NOMO-1 treated with dmso at 0.1 percent for 144 hours (cell line): Measurements from ENCODE around the gene VWA5B1.

Experiments used
- DNase-seq: peaks from one replicate; lab custom pipeline; 2025; ENCODE audit not compliant: unreplicated experiment; lab: John Stamatoyannopoulos, UW

Gene VWA5B1

GRCh38 chr1:20382711-20383110, 92.0 kb downstream of the VWA5B1 start:
- DNase-seq, result no peak

GRCh38 chr1:20383631-20384030, 93.0 kb downstream of the VWA5B1 start:
- no peak for DNase-seq

GRCh38 chr1:20385630-20386029, 95.0 kb downstream of the VWA5B1 start:
- no peak for DNase-seq

DNA sequence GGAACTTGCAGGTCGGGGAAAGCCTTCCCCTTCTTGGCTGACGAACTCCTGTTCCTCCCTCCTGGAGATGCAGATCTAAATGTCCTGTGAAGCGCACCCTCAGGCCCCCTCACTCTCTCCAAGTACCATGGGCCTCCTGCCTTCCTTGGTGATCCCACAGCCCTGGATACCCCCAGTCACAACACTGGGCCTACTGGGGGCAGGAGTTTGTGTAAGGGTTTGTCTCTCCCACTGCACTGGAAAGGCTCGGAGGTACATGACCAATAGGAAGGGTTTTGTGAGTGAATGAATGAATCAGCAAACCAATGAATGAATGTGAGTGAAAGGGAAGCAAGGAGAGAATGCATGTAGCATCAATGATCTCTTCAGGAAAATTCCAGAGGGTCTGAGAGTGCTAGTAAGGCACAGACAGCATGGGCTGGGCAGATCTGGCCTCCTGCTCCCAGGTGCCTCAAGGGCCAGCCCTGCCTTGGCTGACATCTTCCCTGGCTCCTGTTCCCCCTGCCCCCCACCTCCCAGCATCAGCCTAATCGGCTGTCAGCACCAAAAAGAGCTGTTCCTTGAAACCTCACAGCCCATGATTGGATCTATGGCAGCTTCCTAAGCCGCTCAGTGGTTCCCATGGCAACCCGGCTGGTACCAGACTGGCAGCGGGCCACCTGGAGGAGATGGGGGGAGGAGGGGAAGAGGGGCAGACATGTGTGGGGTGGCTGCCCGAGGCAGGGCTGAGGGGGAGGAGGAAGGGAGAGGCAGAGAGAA, 95.8 kb downstream of the VWA5B1 start:
- no peak for DNase-seq

GRCh38 chr1:20389571-20389970, 98.9 kb downstream of the VWA5B1 start:
- DNase-seq, result no peak

DNA sequence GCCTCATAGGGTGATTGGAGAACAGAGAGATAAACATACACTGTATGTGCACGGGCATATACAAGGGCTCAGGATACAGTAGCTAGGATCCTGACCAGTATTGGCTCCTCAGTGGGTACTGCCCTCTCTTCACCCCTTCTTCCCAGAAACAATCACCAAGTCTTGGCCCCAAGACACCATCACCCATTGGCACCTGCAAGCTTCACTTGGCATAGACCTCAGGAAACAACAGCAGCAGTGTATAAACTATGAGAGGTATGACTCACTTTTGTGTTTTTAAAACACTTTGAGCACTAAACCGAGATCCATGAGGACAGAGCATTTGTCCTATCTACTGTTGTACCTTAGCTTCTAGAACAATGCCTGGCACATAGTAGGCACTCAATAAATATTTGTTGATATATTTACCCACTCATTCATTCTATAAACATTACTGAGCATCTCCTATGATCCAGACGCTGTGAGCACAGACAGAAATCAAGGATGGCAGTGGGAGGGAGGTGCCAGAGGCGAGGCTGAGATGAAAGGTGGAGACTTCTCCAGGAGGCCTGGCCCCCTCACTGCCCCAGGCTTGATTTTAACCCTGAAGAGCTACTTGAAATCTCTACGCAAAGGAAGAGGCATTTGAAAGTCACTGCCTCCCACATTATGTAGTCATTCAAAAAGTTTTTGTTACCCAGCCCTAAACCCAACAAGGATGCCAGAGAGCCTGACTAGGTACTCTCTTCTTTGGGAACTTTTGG, 100.1 kb downstream of the VWA5B1 start:
- no peak for DNase-seq

GRCh38 chr1:20395255-20395654, 104.6 kb downstream of the VWA5B1 start:
- DNase-seq, result no peak

DNA sequence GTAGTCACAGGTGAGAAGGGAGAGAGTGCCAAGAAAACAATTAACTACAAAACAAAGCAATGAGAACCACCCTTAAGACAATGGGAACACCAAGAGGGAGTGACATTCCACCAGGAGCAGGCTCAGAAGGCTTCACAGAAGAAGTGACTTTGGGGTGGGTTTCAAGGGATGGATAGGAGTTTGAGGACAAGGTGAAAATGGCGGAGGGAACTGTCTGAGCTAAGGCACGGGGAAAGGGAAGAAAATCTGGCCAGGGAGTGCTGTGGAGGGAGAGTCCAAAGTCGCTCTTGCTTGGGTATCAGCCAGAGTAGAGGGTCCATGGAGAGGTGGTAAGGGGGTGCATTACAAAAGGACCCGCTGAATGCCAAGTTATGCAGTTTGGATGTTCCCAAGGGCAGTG, 108.1 kb downstream of the VWA5B1 start:
- DNase-seq, result no peak

DNA sequence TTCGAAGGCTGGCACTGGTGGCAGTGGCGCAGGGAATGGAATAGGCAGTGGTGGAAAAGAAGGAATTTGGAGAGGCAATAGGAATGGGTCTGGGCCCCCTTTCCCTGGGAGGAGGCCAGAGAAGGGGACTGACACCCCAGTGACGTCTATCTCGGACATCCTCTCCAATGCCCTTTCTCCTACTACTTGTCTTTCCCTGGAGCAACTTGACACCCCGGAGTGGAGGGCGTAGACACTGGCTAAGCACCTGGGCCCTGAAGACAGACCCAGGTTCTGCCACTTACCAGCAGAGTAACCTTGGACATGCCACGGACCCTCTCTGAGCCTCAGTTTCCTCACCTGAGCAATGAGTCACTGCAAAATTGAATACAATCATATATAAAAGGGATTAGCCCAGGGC, 108.5 kb downstream of the VWA5B1 start:
- DNase-seq, result no peak

- DNase-seq, result no peak
Observed at GRCh38 chr1:20399606-20400180, 109.0 kb downstream of the VWA5B1 start.

DNA sequence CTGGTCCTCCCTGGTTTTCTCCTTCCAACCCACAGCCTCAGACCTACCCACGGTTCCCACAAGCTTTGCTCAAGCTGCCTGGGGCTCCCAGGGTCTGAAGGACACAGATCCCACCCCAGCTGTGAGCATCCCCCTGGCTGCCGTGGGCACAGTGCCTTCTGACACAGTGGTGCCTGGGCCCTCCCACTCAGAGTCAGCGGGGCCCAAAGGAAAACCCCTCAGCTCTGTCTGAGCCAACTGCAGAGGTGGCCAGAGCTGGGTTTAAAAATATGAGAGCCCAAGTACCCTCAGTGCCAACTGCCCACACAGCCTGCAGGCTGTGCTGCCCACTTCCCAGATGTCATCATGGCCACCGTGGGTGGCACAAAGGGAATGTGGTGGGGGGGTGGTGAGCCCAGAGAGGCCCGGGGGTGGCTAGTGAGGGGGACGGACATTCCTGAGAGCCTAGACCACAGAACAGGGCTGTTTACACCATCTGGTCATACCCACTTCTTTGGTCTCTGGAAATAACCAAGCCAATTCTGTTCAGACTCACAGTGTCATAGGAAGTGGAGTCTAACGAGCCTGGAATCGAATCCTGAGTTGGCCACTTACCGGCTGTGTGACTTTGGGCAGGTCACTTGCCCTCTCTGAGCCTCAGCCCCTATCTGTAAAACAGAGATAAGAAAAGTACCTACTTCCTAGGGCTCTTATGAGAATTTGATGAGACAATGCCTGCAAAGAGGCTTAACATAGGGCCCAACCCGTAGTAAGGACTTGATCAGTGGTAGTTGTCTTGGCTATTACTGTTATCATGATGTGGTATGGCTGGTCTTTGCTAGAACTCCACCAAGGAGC, 109.9 kb downstream of the VWA5B1 start:
- DNase-seq, result no peak

- DNase-seq, result no peak
Observed at GRCh38 chr1:20401405-20402010, 110.8 kb downstream of the VWA5B1 start.

- no peak for DNase-seq
Observed at GRCh38 chr1:20402585-20403422, 112.1 kb downstream of the VWA5B1 start.

- no peak for DNase-seq
Observed at GRCh38 chr1:20403423-20404145, 112.9 kb downstream of the VWA5B1 start.

DNA sequence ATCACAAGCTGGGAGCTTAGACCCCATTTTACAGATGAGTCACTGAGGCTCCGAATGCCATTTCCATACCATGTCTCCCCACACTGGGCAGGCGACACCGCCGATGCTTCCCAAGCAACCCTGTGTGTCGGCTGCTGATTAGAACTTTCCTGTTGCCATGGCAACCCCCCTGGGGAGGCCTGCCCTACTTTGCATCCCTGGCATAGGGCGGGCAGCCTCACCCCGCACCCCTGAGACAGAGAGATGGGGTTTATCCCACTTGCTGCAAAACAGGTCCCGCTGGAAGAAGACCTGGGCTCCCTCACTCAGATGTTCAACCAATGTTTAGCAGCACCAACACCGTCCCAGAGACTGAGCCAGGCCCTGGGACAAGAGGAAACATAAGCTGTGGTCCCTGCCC, 113.8 kb downstream of the VWA5B1 start:
- no peak for DNase-seq
